Lower leg skin (tissue), 3 donors: ENCODE results near the gene KLHL4.

Source experiments
- CTCF ChIP-seq, 3 donors: fragments of 450-650 bp; IDR thresholded peaks; one replicate each; pipeline ENCODE4 v1.5.1; 2016; ENCODE audit warnings: antibody characterized with exemption in 3 of 3, mild to moderate bottlenecking in 3 of 3, moderate library complexity in 2 of 3
- POLR2A ChIP-seq, 2 donors: fragments of 450-650 bp; IDR thresholded peaks; one replicate each; pipeline ENCODE4 v1.6.1; 2016 to 2017; ENCODE audit warnings: antibody characterized with exemption in 2 of 2, mild to moderate bottlenecking in 1 of 2, moderate library complexity in 1 of 2

GRCh38 chrX:87661761-87662160 is 144.2 kb downstream of the KLHL4 start:
- TF ChIP-seq CTCF (IDR thresholded peaks at IDR 0.05) = no peak
- TF ChIP-seq POLR2A (IDR thresholded peaks at IDR 0.05) = no peak
